ENCODE results near the gene EVPLL.

- TF ChIP-seq CTCF (IDR thresholded peaks at IDR 0.05) (no peak), EZH2 (IDR thresholded peaks at IDR 0.05; ENCODE audit: borderline replicate concordance, insufficient read depth, low read depth, low read length, poor library complexity, severe bottlenecking) (no peak)
These were observed 3.4 kb upstream of the EVPLL start for GRCh38 chr17:18374216-18374615.

Measured in B cell (primary cell).